Suppressor macrophage treated with lipopolysaccharide for 4 hours (primary cell): Measurements from ENCODE around the gene GJB2.
A peak's percentile ranks its signal among the peaks of the same experiment; 100 is the strongest.
"Not testable (repeated sequence)": the region's sequence is repeated elsewhere in the genome, so short reads cannot be mapped to it uniquely, and the experiment has no call there.

Experiments used
- DNase-seq: peaks from one replicate; pipeline ENCODE4 v3.0.0-alpha.2; 2020

The GJB2 gene

DNA sequence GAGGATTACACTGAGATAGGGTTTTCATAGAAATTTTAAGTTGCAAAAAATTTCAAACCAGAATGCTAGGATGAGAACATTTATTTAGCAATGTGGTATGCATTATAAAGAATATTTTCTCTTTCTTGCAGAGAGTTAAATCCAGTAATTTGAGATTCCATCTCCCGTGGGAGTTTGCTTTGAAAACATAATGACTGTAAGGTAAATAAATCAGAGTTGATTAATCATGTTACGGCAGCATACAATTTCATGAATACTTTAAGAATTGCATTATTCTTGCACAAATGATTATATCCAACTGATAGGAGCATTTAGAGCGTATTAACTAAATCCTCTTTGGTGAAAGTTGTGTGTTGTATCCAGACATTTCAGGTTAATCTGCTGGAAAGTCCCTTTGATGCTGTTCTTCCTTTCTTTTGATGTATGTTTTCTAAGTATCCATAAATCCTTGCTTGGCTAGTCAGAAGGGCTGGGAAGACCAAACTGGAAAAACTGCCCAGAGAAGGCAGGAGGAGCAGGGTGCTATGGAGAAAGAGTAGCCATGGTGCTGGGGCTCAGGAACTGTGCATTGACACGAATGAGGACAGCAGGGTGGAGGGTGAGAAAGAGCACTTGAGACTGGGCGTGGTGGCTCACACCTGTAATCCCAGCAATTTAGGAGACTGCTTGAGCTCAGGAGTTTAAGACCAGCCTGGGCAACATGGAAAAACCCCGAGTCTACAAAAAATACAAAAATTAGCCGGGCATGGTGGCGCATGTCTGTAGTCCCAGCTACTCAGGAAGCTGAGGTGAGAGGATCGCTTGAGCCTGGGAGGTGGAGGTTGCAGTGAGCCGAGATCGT lies 27.1 kb downstream of the GJB2 start:
- DNase-seq, result no peak

DNA sequence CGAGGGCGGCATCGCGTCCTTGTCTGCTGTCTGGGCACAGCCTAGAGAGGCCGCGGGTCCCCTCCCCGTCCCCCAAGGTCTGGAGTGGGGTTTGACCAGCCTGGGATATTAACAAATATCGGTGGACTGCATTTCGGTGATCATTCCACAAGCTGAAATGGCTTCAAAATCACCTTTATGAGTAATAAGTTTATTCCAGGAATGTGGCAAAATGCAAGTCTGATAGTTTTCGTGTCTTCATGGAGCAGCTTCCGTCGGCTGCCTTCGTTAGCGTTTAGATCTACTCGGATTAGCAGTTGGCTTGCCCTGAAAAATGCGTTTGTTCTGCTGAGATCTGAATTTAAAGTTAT lies 30.8 kb downstream of the GJB2 start:
- DNase-seq, result no peak

DNA sequence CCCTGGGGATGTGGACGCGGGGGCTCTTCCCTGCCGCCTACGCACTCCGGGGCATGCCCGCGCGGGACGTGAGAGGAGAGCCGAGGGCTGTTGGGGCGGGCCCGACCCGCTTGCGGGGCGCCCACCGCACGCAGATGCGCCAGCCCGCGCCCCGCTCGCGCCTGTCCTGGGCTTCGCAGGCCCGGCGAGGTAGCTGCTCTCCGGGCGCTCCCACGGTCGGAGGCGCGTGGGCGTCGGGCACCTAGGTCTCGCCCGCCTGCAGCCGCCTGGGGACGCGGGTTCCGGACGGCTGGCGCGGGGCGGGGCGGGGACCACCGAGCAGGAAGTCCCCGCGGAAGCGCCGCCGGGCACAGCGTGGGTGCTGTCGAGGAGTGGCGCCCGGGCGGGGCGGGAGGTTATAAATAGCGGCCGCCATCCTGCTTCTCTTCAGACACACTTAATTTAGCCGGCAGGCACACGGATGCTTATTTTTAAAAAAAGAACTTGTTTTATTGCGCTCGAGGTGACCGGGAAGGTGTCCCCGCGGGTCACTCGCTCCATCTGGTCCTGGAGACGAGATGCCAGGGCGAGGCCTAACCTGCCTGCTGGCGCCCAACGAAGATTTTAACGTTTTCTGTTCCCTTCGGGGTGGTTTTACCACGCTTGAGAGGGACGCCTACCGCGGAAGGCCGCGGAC lies 31.3 kb downstream of the GJB2 start:
- peak; percentile 46 for DNase-seq

DNA sequence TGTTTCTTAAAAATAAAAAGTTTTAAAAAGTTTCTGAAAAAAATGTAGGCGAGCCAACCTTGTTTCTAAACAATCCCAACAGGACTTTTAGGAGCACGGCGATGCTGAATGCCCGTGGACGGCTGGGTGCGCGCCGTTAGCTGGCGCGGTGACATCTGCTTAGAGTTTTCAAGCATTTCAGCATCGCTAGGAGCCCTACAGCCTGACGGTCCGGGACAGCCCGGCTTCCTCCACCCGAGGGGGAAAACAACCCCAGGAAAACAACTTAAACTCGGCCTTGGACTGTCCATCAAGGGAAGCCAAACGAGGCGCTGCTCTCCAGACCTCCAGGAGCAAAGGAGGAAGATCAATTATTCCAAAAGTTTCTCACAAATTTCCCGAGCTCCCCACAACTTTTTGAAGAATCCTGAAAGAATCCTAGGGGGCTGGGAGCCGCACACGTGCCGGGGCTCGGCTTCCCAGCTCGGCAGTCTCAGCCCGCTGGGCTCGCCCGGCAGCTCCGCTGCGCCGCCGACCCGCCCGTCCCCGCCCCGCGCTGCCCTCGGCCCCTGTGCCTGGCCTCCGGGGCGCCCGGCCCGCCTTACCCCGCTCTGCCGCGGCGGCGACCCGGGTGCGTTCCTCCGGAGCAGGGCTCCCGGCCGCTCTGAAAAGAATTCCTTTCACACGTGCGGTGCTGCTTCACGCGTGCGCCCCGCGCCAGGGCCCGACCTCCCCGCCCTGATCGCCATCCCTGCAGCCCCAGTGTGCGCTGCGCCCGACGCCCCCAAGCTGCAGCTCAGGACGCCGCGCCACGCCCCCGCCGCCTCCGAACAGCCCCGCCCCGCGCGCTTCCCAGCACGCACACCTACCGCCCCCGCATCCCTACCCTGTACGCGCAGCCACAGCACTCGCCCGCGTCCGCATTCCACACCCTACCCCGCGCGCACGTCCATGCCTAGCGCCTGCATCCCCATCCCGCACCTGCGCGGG lies 32.1 kb downstream of the GJB2 start, which contains the start of gene GJA3:
TSS of gene GJA3 (minus strand) at position 747 of the 969 bp plus-strand sequence. CDS start 17,764 bp downstream, outside the sequence.
- DNase-seq, result peak; percentile 20

- DNase-seq, result no peak
Observed at GRCh38 chr13:20159646-20160305, 33.0 kb downstream of the GJB2 start.

- DNase-seq, result peak; percentile 67
Observed at GRCh38 chr13:20157151-20157796, 35.5 kb downstream of the GJB2 start.

GRCh38 chr13:20156702-20157101 lies 36.0 kb downstream of the GJB2 start:
- DNase-seq, result no peak

DNA sequence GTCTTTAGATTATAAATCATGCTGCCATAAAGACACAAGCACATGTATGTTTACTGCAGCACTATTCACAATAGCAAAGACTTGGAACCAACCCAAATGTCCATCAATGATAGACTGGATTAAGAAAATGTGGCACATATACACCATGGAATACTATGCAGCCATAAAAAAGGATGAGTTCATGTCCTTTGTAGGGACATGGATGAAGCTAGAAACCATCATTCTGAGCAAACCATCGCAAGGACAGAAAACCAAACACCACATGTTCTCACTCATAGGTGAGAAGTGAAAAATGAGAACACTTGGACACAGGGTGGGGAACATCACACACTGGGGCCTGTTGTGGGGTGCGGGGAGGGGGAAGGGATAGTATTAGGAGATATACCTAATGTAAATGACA lies 39.4 kb downstream of the GJB2 start:
- not testable (repeated sequence) for DNase-seq

DNA sequence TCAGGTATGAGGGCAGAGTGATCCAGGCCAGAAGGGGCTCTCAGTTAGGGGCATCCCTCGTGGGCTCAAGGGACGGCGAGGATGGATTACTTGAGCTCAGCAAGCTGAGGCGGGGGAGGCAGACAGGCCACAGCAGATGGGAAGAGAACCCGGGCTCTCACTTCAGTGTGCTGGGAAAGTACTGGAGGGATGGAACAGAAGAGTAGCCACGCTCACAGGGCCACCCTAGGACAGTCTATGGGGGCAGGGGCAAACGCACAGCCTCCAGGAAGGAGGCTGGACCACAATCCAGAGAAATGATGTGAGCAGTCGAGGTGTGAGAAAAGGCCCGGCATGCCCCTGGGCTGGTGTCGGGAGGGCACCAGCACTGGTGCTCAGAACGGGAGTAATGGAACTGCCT lies 41.1 kb downstream of the GJB2 start:
- no peak for DNase-seq

DNA sequence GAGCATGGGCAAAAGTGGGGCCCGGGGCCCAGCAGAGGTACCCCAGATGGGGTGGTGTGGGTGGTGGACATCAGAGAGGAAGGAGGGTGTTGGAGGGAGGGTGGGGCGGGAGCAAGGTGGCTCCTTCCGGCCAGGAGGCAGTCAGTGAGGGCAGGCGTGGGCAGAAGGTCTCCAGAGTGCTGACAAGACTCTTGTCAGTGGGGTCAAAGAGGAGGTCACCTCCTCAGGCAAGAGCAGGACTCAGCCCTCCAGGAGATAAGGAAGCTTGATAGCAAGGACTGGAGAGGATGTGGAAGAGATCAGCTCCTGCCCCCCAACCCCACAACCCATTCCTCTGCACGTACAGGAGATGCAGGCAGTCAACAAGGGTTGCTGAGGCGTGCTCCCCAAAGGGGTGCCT lies 41.7 kb downstream of the GJB2 start:
- no peak for DNase-seq

DNA sequence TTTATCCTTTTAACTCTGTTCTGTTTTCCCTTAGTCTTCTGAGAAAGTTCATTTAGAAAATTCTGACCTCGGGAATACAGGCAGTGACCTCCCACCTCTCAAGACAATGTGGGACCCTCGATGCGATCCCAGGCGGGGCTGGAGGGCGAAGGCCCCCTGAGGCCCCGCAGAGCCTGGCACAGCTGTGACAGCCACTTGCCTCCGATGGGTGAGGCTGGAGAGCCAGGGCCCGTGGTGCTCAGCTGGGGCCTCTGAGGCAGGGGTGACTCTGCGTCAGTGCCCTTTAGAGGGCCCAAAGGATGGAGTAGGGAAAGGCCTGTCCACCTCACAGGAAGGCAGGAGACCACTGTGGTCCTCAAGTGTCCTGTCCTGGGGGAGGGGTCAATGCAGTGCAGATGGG lies 42.2 kb downstream of the GJB2 start:
- DNase-seq, result no peak

GRCh38 chr13:20149762-20150161 lies 43.0 kb downstream of the GJB2 start:
- DNase-seq, result no peak

DNA sequence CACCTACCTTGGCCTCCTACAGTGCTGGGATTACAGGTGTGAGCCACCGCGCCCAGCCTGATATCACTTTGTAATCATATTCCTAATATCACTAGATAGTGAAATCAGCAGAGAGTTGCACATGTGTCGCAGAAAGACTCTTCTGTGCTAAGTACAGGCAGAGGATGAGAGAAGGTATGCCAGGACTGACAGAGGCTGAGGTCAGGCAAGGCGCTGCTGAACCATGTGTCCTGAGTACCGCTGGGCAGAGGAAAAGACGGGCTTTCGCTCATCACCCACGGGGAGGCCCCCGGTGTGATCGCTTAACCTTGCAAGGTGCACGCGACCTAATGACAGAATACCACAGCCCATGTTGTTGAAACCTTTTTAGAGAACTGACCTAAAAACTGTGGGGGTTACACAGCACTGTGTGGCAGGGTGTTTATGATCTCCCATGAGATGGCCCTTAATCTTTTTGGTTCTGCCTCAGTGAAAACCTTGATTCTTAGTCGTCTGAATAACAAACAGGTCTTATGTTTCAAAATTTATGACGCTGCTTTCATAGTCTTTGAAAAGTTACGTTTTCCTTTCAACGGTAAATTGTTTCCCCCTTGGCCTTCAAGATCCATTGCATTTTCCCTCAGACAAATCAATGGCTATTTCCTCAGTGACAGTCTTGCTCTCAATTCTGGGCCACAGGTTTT lies 44.1 kb downstream of the GJB2 start:
- no peak for DNase-seq

GRCh38 chr13:20146381-20146780 lies 46.4 kb downstream of the GJB2 start:
- no peak for DNase-seq

DNA sequence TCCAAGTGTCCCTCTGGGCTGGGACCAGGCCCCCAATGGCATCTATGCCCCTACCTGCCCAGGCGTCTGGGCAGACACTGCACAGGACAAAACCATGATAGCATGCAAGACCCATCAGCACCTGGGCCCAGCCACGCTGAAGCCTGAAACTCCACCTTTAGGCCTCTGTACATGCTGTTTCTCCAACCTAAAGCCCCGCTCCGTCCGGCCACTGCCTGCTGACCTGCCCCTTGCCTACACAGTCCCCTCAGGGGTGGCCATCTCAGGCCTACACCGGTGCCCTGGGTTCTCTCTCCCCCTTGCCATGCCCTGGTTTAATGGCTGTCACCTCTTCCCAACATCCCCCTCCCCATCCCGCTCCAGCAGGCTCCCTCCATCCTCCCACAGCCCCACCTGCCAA lies 47.2 kb downstream of the GJB2 start:
- DNase-seq, result no peak

DNA sequence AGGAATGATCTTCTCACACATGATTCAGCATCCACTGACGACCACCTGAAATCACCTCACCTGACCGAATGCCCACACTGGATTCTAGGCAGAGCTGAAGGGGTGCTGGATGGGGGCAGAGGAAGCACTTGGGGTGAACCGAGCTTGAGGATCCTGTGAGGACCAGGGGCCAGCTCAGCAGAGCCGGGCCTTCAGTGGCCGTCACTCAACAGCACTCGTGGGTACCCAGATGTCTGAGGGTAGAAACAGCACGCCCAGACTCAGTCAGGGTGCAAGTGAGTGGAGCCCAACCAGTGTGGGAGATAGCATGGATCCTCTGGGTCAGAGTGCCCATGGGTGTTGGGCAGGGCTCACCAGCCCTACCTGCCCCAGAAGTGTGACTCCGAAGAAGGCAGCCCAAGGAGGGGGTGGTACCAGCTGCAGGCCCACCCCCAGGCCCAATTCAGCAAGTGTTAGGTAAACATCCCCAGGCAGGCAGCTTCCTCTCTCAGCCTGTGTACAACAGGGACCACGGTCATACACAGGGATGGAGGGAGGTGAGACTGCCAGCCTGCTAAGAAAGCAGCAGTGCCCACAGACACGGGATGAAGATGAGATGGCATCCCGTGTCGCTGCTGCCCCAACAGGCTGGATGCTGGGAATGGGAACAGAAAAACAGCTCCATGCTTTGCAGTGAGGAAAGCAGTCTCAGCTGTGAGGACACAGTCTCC lies 48.4 kb downstream of the GJB2 start:
- DNase-seq, result no peak

- no peak for DNase-seq
Observed at GRCh38 chr13:20142927-20143480, 49.7 kb downstream of the GJB2 start.

DNA sequence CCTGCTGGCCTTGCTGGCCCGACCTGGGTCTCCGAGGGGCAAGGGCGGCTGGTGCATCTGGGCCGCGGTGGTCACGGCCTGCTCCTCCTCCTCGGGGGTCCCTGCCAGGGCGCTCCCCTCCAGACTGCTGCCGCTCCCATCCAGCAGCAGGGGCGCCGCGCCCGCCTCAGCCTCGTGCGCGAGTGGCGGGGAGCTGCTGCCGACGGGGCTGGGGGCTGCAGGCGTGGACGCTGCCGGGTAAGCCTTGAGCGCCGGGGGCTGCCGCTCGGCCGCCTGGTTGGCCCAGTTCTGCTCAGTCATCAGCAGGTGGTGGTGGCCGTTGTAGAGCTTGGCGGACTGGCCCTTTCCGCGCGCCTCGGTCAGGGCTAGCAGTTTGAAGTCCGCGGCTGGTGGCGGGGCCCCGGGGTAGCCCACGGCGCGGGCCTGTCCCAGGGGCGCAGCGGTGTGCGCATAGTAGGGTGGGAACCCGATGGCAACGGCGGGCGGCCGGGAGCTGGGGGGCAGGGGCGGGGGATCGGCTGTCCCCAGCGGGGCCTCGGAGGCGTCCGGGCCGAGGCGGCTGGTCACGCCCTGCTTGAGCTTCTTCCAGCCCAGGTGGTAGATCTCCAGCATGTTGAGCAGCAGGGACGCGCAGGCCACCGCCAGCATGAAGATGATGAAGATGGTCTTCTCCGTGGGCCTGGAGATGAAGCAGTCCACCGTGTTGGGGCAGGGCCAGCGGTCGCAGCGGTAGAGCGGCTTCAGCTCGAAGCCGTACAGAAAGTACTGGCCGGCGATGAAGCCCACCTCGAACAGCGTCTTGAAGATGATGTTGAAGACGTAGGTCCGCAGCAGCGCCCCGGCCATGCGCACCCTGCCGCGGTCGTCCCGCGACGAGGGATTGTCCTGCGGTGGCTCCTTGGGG lies 50.5 kb downstream of the GJB2 start:
- DNase-seq, result no peak

GRCh38 chr13:20141238-20142022 lies 51.3 kb downstream of the GJB2 start:
- no peak for DNase-seq
